GM08714 (cell line): ENCODE measurements around the gene FHL2.

ENCODE experiments used
- H3K4me3 ChIP-seq: fragments of 200-500 bp; sonication (Bioruptor generic); 2 replicates; pipeline ENCODE4 v1.5.1; 2014; ENCODE audit warnings: mild to moderate bottlenecking, low read length, inconsistent platforms
- ZNF274 ChIP-seq: IDR thresholded peaks from 2 replicates; pipeline ENCODE4 v1.6.1; 2012; ENCODE audit warnings: mild to moderate bottlenecking, low read depth, low read length

Gene FHL2

GRCh38 chr2:105397953-105398335, 907 bp downstream of the FHL2 start:
- peak overlapping the region; percentile 49; the same call in 1 of the 2 replicates for H3K4me3 ChIP-seq

GRCh38 chr2:105397025-105397722, 1.7 kb downstream of the FHL2 start:
- H3K4me3 ChIP-seq, result no peak overlapping the region; the same call in 1 of the 2 replicates
- TF ChIP-seq ZNF274, result no peak

More at GRCh38 chr2:105397953-105398335, 907 bp downstream of the FHL2 start:
- no peak for TF ChIP-seq ZNF274

- TF ChIP-seq ZNF274, result no peak
- H3K4me3 ChIP-seq, result no peak overlapping the region
Observed at GRCh38 chr2:105396254-105397024, 2.4 kb downstream of the FHL2 start.

- H3K4me3 ChIP-seq, result no peak overlapping the region
- no peak for TF ChIP-seq ZNF274
Observed at GRCh38 chr2:105395691-105396090, 3.2 kb downstream of the FHL2 start.

- H3K4me3 ChIP-seq, result no peak overlapping the region
Observed at GRCh38 chr2:105394951-105395611, 3.8 kb downstream of the FHL2 start.

GRCh38 chr2:105393373-105394055, 5.3 kb downstream of the FHL2 start:
- H3K4me3 ChIP-seq, result no peak overlapping the region
- TF ChIP-seq ZNF274, result no peak

More at GRCh38 chr2:105394951-105395611, 3.8 kb downstream of the FHL2 start:
- TF ChIP-seq ZNF274, result no peak

- TF ChIP-seq ZNF274, result no peak
Observed at GRCh38 chr2:105391763-105392662, 6.8 kb downstream of the FHL2 start.

GRCh38 chr2:105391058-105391627, 7.7 kb downstream of the FHL2 start:
- H3K4me3 ChIP-seq, result no peak overlapping the region
- TF ChIP-seq ZNF274, result no peak

More at GRCh38 chr2:105391763-105392662, 6.8 kb downstream of the FHL2 start:
- H3K4me3 ChIP-seq, result no peak overlapping the region

GRCh38 chr2:105390454-105390853, 8.4 kb downstream of the FHL2 start:
- TF ChIP-seq ZNF274, result no peak
- H3K4me3 ChIP-seq, result no peak overlapping the region

GRCh38 chr2:105388971-105389381, 9.9 kb downstream of the FHL2 start:
- H3K4me3 ChIP-seq, result no peak overlapping the region
- no peak for TF ChIP-seq ZNF274

- TF ChIP-seq ZNF274, result no peak
- no peak overlapping the region for H3K4me3 ChIP-seq
Observed at GRCh38 chr2:105387225-105387624, 11.6 kb downstream of the FHL2 start.

GRCh38 chr2:105385731-105386540, 12.9 kb downstream of the FHL2 start:
- TF ChIP-seq ZNF274, result no peak
- H3K4me3 ChIP-seq, result no peak overlapping the region
